ENCODE data around the gene AP3S1. TPM values are rescaled to one million over a fixed set of nuclear protein-coding genes. Genes with fewer than 3 reads are reported as not detected.

AP3S1 gene
- total and polyA plus RNA-seq, 2 donors, result 56.1 to 85.0 TPM

GRCh38 chr5:115934388-115934974 is 92.7 kb downstream of the AP3S1 start:
- Histone ChIP-seq H3K27me3 (ENCODE audit: control insufficient read depth in 2 of 2, insufficient read depth in 1 of 2, low read length in 1 of 2) (no peaks in the 10 kb centered on the region), H3K4me1 (ENCODE audit: control insufficient read depth in 2 of 2, insufficient read depth in 2 of 2, low read length in 2 of 2) (no peaks in the 10 kb centered on the region), H3K4me3 (ENCODE audit: low read length in 2 of 2) (no peak overlapping the region), H3K9me3 (ENCODE audit: control insufficient read depth in 2 of 2, insufficient read depth in 1 of 2, low read length in 1 of 2) (no peaks in the 10 kb centered on the region), H3K36me3 (ENCODE audit: control insufficient read depth in 2 of 2, insufficient read depth in 2 of 2, low read length in 1 of 2) (no peaks in the 10 kb centered on the region), H3K27ac (ENCODE audit: low read depth in 1 of 2, low read length in 1 of 2) (no peak overlapping the region)
- no peak for DNase-seq (ENCODE audit: low read depth in 6 of 9, low spot score in 9 of 9)
- WGBS, result 95% methylated on average over 10 of the region's 10 CpGs

- 93% methylated on average over 1 of the region's 1 CpG for WGBS
- Histone ChIP-seq H3K27me3 (ENCODE audit: control insufficient read depth in 2 of 2, insufficient read depth in 1 of 2, low read length in 1 of 2) (no peaks in the 10 kb centered on the region), H3K36me3 (ENCODE audit: control insufficient read depth in 2 of 2, insufficient read depth in 2 of 2, low read length in 1 of 2) (no peaks in the 10 kb centered on the region), H3K4me1 (ENCODE audit: control insufficient read depth in 2 of 2, insufficient read depth in 2 of 2, low read length in 2 of 2) (no peaks in the 10 kb centered on the region), H3K9me3 (ENCODE audit: control insufficient read depth in 2 of 2, insufficient read depth in 1 of 2, low read length in 1 of 2) (no peaks in the 10 kb centered on the region), H3K4me3 (ENCODE audit: low read length in 2 of 2) (no peak overlapping the region), H3K27ac (ENCODE audit: low read depth in 1 of 2, low read length in 1 of 2) (no peak overlapping the region)
- DNase-seq (ENCODE audit: low read depth in 6 of 9, low spot score in 9 of 9), result no peak
Measured at GRCh38 chr5:115936031-115936430, 94.3 kb downstream of the AP3S1 start.

- no peak for DNase-seq (ENCODE audit: low read depth in 6 of 9, low spot score in 9 of 9)
- Histone ChIP-seq H3K27ac (ENCODE audit: low read depth in 1 of 2, low read length in 1 of 2) (no peak overlapping the region), H3K4me1 (ENCODE audit: control insufficient read depth in 2 of 2, insufficient read depth in 2 of 2, low read length in 2 of 2) (no peaks in the 10 kb centered on the region), H3K9me3 (ENCODE audit: control insufficient read depth in 2 of 2, insufficient read depth in 1 of 2, low read length in 1 of 2) (no peaks in the 10 kb centered on the region), H3K36me3 (ENCODE audit: control insufficient read depth in 2 of 2, insufficient read depth in 2 of 2, low read length in 1 of 2) (no peaks in the 10 kb centered on the region), H3K27me3 (ENCODE audit: control insufficient read depth in 2 of 2, insufficient read depth in 1 of 2, low read length in 1 of 2) (no peaks in the 10 kb centered on the region), H3K4me3 (ENCODE audit: low read length in 2 of 2) (no peak overlapping the region)
- WGBS, result 88% methylated on average over 4 of the region's 4 CpGs
Measured at GRCh38 chr5:115939059-115939458, 97.3 kb downstream of the AP3S1 start.

- no peaks in the 10 kb centered on the region for H3K4me1 ChIP-seq (ENCODE audit: control insufficient read depth in 2 of 2, insufficient read depth in 2 of 2, low read length in 2 of 2)
- H3K36me3 ChIP-seq (ENCODE audit: control insufficient read depth in 2 of 2, insufficient read depth in 2 of 2, low read length in 1 of 2), result no peaks in the 10 kb centered on the region
- WGBS, result 93% methylated on average over 3 of the region's 4 CpGs
- no peaks in the 10 kb centered on the region for H3K27me3 ChIP-seq (ENCODE audit: control insufficient read depth in 2 of 2, insufficient read depth in 1 of 2, low read length in 1 of 2)
- no peak overlapping the region for H3K27ac ChIP-seq (ENCODE audit: low read depth in 1 of 2, low read length in 1 of 2)
- H3K4me3 ChIP-seq (ENCODE audit: low read length in 2 of 2), result no peak overlapping the region
- no peak for DNase-seq (ENCODE audit: low read depth in 6 of 9, low spot score in 9 of 9)
- H3K9me3 ChIP-seq (ENCODE audit: control insufficient read depth in 2 of 2, insufficient read depth in 1 of 2, low read length in 1 of 2), result no peaks in the 10 kb centered on the region
Measured at GRCh38 chr5:115940080-115940810, 98.5 kb downstream of the AP3S1 start.

GRCh38 chr5:115941051-115941675 is 99.4 kb downstream of the AP3S1 start:
- no peaks in the 10 kb centered on the region for H3K27me3 ChIP-seq (ENCODE audit: control insufficient read depth in 2 of 2, insufficient read depth in 1 of 2, low read length in 1 of 2)
- H3K4me3 ChIP-seq (ENCODE audit: low read length in 2 of 2), result no peak overlapping the region
- H3K27ac ChIP-seq (ENCODE audit: low read depth in 1 of 2, low read length in 1 of 2), result no peak overlapping the region
- 92% methylated on average over 9 of the region's 9 CpGs for WGBS
- H3K4me1 ChIP-seq (ENCODE audit: control insufficient read depth in 2 of 2, insufficient read depth in 2 of 2, low read length in 2 of 2), result no peaks in the 10 kb centered on the region
- H3K9me3 ChIP-seq (ENCODE audit: control insufficient read depth in 2 of 2, insufficient read depth in 1 of 2, low read length in 1 of 2), result no peaks in the 10 kb centered on the region
- H3K36me3 ChIP-seq (ENCODE audit: control insufficient read depth in 2 of 2, insufficient read depth in 2 of 2, low read length in 1 of 2), result no peaks in the 10 kb centered on the region
- DNase-seq (ENCODE audit: low read depth in 6 of 9, low spot score in 9 of 9), result no peak

GRCh38 chr5:115944501-115944900 is 102.8 kb downstream of the AP3S1 start:
- Histone ChIP-seq H3K27ac (ENCODE audit: low read depth in 1 of 2, low read length in 1 of 2) (no peak overlapping the region), H3K36me3 (ENCODE audit: control insufficient read depth in 2 of 2, insufficient read depth in 2 of 2, low read length in 1 of 2) (no peaks in the 10 kb centered on the region), H3K4me1 (ENCODE audit: control insufficient read depth in 2 of 2, insufficient read depth in 2 of 2, low read length in 2 of 2) (no peaks in the 10 kb centered on the region), H3K4me3 (ENCODE audit: low read length in 2 of 2) (no peak overlapping the region), H3K9me3 (ENCODE audit: control insufficient read depth in 2 of 2, insufficient read depth in 1 of 2, low read length in 1 of 2) (no peaks in the 10 kb centered on the region), H3K27me3 (ENCODE audit: control insufficient read depth in 2 of 2, insufficient read depth in 1 of 2, low read length in 1 of 2) (no peaks in the 10 kb centered on the region)
- no peak for DNase-seq (ENCODE audit: low read depth in 6 of 9, low spot score in 9 of 9)
- WGBS, result 94% methylated on average over 3 of the region's 3 CpGs

GRCh38 chr5:115946655-115947054 is 104.9 kb downstream of the AP3S1 start:
- Histone ChIP-seq H3K9me3 (ENCODE audit: control insufficient read depth in 2 of 2, insufficient read depth in 1 of 2, low read length in 1 of 2) (no peaks in the 10 kb centered on the region), H3K4me3 (ENCODE audit: low read length in 2 of 2) (no peak overlapping the region), H3K36me3 (ENCODE audit: control insufficient read depth in 2 of 2, insufficient read depth in 2 of 2, low read length in 1 of 2) (no peaks in the 10 kb centered on the region), H3K4me1 (ENCODE audit: control insufficient read depth in 2 of 2, insufficient read depth in 2 of 2, low read length in 2 of 2) (no peaks in the 10 kb centered on the region), H3K27ac (ENCODE audit: low read depth in 1 of 2, low read length in 1 of 2) (no peak overlapping the region), H3K27me3 (ENCODE audit: control insufficient read depth in 2 of 2, insufficient read depth in 1 of 2, low read length in 1 of 2) (no peaks in the 10 kb centered on the region)
- DNase-seq (ENCODE audit: low read depth in 6 of 9, low spot score in 9 of 9), result no peak
- WGBS, result 88% methylated on average over 2 of the region's 2 CpGs

- no peaks in the 10 kb centered on the region for H3K27me3 ChIP-seq (ENCODE audit: control insufficient read depth in 2 of 2, insufficient read depth in 1 of 2, low read length in 1 of 2)
Measured at GRCh38 chr5:115947260-115947659, 105.5 kb downstream of the AP3S1 start.

GRCh38 chr5:115948091-115948534 is 106.4 kb downstream of the AP3S1 start:
- no peak for DNase-seq (ENCODE audit: low read depth in 6 of 9, low spot score in 9 of 9)
- Histone ChIP-seq H3K9me3 (ENCODE audit: control insufficient read depth in 2 of 2, insufficient read depth in 1 of 2, low read length in 1 of 2) (no peaks in the 10 kb centered on the region), H3K4me1 (ENCODE audit: control insufficient read depth in 2 of 2, insufficient read depth in 2 of 2, low read length in 2 of 2) (no peaks in the 10 kb centered on the region), H3K4me3 (ENCODE audit: low read length in 2 of 2) (no peak overlapping the region), H3K36me3 (ENCODE audit: control insufficient read depth in 2 of 2, insufficient read depth in 2 of 2, low read length in 1 of 2) (no peaks in the 10 kb centered on the region), H3K27ac (ENCODE audit: low read depth in 1 of 2, low read length in 1 of 2) (no peak overlapping the region), H3K27me3 (ENCODE audit: control insufficient read depth in 2 of 2, insufficient read depth in 1 of 2, low read length in 1 of 2) (no peaks in the 10 kb centered on the region)
- 82% methylated on average over 3 of the region's 3 CpGs for WGBS

More at GRCh38 chr5:115947260-115947659, 105.5 kb downstream of the AP3S1 start:
- no peaks in the 10 kb centered on the region for H3K4me1 ChIP-seq (ENCODE audit: control insufficient read depth in 2 of 2, insufficient read depth in 2 of 2, low read length in 2 of 2)
- H3K27ac ChIP-seq (ENCODE audit: low read depth in 1 of 2, low read length in 1 of 2), result no peak overlapping the region
- DNase-seq (ENCODE audit: low read depth in 6 of 9, low spot score in 9 of 9), result no peak
- no peaks in the 10 kb centered on the region for H3K9me3 ChIP-seq (ENCODE audit: control insufficient read depth in 2 of 2, insufficient read depth in 1 of 2, low read length in 1 of 2)
- no peak overlapping the region for H3K4me3 ChIP-seq (ENCODE audit: low read length in 2 of 2)
- whole genome bisulfite sequencing, result 94% methylated on average over 2 of the region's 2 CpGs
- no peaks in the 10 kb centered on the region for H3K36me3 ChIP-seq (ENCODE audit: control insufficient read depth in 2 of 2, insufficient read depth in 2 of 2, low read length in 1 of 2)
